Ammon's horn (tissue), 1 donor: Measurements from ENCODE around the gene RUVBL2.
"Not testable (repeated sequence)": the region's sequence is repeated elsewhere in the genome, so short reads cannot be mapped to it uniquely, and the experiment has no call there.

Source experiments
- DNase-seq: peaks from one replicate; pipeline ENCODE4 v3.0.0-alpha.2; 2016; ENCODE audit warnings: low spot score

Gene RUVBL2

DNA sequence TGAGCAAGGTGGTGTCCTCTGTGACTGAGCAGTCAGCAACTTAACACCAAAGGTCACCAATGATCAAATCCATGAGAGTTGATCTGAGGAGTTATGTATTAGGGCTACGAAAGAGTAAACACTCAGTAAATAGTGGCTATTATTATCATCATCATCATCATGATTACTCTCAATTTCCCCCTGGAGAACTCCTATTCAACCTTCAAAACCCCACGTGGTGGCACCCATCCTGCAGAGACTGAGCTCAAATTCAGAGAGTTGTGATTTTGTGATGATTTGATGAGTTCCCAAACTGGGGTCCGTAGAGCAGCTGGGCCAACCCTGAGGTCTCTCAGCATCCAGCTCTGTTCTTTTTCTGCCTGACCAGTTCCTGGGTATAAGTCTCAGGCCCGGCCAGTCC lies 56.1 kb downstream of the RUVBL2 start:
- DNase-seq: not testable (repeated sequence)

DNA sequence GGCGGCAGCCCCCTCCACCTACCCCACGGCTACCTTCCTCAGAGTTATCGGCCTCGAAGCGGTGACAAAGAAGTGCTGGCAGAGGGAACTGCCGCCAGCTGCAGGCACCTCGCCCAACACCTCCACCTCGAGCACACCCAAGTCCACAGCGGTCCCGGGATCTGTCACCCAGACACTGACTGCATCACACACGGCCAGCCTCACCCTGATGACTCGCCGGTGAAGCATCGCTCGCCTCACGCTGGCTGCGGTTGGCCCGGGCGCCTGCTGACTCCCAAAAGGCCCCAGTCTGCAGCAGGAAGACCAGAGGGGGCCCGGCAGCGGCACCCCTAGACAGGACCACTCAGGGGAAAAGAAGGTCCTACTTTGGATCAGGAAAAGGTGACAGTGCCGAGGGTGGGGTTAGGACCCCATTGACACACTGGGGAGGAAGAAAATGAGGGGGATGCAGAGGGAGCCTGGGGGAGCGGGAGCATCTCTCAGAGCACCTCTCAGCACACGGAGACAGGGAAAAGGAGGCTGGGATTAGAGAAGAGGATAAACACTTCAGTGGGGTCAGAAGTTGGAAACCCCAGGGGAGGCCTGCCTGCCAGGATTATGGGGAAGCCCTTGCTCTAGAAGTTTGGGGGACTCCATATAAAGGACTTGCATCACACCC lies 56.8 kb downstream of the RUVBL2 start:
- not testable (repeated sequence) for DNase-seq

DNA sequence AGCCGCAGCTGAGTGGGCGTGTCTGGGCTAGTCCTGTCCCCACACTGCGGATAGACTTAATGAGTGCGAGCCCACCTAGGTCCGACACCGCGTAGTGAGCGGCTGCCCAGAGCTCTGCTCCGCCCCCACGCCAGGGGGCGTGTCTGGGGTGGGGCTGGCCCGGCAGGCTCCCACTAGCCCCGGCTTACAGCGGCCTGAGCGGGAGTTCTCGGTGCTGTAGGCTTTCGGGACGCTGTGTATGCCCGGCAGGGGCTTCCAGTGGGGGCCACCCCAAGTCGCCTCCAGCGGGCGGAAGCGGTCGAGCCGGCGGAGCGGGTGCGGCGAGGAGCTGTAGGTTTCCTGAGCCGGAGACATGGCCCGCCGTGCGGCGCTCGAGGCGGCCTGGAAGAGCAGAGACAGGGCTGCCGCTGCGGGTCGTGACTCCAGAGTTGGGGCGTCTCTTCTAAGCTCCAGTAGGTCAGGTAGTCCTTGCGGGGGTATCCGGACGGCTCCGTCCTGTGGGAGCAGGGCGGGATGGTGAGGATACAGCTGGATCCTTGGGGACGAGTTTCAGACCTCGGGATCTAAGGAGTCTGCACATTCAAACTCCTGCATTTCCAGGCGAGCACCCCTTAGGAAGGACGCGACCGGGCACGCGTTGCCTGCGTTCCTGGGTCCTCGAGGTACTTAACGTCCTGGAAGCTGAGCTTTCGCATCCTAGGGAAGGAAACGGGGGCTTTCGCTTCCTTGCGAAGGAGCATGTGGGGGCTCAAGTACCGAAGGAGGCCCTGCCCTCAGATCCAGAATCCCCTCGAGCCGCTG lies 62.6 kb downstream of the RUVBL2 start:
- DNase-seq: peak; percentile 13

DNA sequence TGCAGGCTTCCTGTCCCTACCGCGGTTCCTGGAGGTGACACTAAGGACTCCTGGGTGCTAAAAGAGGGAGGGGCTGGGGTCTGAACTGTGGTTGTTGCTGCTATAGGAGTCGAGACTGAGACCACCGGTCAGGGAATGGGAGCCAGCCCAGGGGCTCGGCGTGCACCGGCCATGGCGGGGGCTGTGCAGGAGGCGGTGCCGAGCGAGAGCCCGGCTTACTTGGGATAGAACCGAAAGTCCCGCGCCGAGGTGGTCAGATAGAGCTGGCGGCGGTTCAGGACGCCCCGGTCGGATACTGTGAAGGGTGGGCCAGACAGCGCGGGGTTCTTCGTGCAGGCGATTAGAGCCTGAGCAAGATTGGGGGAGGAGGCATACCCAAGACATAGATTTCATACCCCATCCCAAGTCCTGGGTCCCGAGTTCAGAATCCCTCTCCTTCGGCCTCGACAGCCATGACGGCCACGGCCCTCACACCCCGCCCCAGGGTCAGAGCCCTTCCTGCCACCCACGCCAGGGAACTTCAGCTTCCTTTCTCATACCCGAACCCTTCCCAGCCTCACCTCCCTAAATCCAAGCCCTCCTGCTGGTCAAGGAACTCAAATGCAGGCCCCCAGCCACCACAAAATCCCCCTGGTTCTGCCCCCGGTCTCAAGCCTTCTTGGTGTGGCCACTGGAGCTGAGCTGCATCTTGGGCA lies 63.4 kb downstream of the RUVBL2 start:
- DNase-seq: not testable (repeated sequence)

DNA sequence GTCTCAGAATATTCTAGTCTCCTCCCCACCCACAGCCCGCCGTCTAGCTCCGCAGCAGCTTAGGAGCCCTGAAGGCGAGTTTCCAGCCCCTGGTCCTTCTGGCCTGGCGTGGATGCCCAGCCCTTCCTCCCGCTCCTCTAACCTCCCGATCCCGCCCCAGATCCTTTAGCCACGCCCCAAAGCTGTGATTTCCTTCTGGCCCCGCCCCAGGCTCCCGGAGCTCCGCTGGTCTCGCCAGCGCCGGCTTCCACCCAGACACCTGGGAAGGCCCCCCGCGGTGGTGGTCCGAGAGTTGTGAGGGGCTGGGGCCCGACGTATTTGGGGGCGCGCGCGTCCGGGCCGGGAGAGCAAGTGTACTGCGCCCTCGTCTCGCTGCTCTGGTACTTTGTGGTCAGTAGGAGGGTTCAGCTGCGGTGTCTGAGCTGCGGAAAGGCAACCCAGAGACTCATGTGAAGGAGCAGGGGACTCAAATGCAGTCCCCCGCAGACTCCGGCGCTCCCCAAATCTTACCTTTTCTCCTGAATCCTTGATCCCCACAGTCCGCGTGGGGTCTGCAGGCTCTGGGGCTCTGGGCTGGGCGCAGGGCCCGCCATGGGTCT lies 64.0 kb downstream of the RUVBL2 start, which contains the start of gene CGB7:
CGB7 (minus strand) TSS at position 114 of the 599 bp plus-strand sequence. CDS start 2,374 bp downstream, outside the sequence.
- DNase-seq: peak; percentile 15

DNA sequence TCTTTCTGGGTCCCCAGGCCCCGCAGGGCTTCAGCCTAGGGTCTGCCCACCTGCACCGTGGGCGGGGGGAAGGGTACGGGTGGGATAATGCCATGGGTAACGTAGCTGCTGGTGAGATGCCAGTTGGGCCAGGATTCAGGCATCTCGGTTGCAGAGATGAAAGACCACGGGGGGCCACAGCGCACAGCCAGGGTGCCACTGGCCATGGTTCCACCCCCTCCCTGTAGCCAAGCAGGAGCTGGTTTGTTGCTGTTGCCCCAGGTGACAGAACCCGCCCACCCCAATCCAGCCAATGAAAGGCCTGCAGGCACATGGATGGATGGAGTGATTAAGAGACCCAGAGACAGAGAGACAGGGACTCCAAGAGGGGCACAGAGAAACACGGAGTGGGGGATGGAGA lies 64.9 kb downstream of the RUVBL2 start:
- no peak for DNase-seq

DNA sequence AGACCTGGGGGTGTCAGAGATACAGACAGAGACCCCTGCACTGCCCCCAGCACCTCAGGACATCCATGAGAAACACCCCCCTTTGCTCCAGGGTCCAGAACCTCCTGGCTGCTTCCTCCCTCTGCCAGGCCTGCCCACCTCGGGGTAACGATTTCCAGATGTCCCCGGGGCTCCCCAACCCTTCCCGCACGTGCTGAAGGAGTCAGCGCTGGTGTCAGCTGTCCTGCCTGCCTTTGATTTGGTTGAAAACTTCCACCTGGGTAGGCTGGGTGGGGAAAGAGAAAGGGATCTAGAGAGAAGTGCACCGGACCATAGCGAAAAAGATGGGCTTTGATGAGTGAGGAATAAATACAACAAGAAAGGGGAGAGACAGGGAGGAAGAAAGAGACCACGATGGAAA lies 65.4 kb downstream of the RUVBL2 start:
- no peak for DNase-seq

DNA sequence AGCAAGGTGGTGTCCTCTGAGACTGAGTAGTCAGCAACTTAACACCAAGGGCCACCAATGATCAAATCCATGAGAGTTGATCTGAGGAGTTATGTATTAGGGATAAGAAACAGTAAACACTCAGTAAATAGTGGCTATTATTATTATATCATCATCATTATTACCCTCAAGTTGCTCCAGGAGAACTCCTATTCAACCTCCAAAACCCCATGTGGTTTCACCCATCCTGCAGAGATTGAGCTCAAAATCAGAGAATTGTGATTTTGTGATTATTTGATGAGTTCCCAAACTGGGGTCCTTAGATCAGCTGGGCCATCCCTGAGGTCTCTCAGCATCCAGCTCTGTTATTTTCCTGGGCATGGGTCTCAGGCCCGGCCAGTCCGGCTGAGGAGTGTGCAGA lies 67.3 kb downstream of the RUVBL2 start:
- DNase-seq: no peak

DNA sequence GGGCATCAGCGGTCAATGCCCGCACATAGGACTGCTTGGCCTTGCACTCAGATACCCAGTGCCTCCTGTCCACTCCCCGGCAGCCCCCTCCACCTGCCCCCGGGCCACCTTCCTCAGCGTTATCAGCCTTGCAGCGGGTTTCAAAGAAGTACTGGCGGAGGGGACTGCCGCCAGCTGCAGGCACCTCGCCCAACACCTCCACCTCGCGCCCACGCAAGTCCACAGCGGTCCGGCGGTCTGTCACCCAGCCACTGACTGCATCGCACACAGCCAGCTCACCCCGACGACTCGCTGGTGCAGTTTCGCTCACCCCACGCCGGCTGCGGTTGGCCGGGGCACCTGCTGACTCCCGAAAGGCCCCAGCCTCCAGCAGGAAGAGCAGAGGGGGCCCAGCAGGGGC lies 67.8 kb downstream of the RUVBL2 start:
- no peak for DNase-seq

DNA sequence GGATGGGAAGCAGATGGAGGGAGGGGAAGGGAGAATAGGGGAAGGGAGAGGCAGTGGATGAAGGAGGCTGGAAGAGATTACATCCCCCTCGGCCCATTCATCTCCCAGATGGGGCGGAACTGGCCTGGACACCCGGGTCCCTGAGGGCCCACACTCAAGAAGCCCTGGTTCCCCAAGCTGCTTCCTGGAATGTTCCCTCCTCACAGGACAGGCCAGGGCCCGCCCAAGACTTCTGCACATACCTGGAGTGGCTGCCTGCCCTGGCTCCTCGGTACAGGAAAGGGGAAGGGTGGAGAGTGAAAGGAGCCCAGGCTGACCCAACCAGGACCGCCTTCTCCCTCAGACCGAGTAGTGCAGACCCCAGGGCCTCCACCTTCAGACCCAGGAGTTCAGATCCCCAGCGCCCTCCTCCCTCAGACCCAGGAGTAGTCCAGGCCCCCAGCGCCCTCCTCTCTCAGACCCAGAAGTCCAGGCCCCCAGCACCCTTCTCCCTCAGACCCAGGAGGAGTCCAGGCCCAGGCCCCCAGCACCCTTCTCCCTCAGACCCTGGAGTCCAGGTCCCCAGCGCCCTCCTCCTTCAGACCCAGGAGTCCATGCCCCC lies 70.4 kb downstream of the RUVBL2 start:
- no peak for DNase-seq

DNA sequence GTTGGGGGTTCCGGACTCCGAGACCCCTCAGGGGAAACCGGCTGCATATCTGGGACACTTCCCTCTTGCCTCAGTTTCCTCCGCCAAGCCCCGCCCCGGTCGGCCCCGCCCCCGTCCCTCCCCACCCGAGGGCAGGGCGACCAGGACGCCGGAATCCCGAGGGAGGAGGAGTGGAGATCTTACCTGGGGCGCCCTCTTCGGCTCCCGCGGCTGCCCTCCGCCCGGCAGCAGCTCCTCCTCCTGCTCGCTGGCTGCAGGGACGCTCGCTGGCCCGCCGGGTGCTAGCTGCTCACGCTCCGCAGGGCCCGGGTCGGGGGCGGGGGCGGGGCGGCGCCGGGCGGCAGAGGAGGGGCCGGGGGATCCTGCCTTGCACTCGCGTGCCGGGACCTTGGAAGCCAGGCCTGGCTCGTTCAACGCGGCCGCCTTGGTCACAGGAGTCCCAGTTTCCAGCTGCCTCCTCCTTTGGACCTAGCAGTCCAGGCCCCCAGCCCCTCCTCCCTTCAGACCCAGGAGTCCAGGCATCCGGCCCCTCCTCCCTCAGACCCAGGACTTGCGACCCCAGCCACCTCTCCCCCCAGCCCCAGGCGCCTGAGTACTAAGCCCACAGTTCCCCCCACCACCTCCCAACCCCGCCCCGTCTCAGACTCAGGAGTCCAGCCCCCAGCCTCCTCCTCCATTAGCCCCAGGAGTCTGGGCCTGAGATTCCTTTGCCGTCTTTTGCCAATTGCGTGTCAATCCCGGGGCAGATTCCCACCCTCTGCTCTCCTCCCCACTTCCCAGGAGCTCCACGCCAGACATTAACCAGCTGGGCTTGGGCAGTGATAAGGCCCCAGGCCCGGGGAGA lies 71.3 kb downstream of the RUVBL2 start, which contains the start of gene NTF4:
NTF4 (minus strand) TSS at position 51 of the 844 bp plus-strand sequence. CDS start 2,821 bp downstream, outside the sequence.
- no peak for DNase-seq
